A673 (cell line): ENCODE data around the gene IFITM5.

Source experiments
- CTCF ChIP-seq: fragments of 300-800, 200-600 bp; sonication (generic); conservative IDR thresholded peaks from 2 replicates; pipeline ENCODE4 v1.5.1; 2017; ENCODE audit warnings: low read depth, mild to moderate bottlenecking, antibody characterized with exemption, low read length, moderate library complexity, mixed read lengths
- EZH2 ChIP-seq: fragments of 200-600 bp; sonication (generic); IDR thresholded peaks from 2 replicates; pipeline ENCODE4 v1.6.1; 2017; ENCODE audit warnings: borderline replicate concordance, low read depth, mild to moderate bottlenecking, mixed read lengths, antibody characterized with exemption, low read length; ENCODE audit not compliant: poor library complexity, severe bottlenecking

- no peak for TF ChIP-seq EZH2
- no peak for TF ChIP-seq CTCF
Measured at GRCh38 chr11:340539-341512, 41.5 kb upstream of the IFITM5 start.
